BJ (cell line): Measurements from ENCODE around the gene CHRND. TPM values are rescaled to one million over a fixed set of nuclear protein-coding genes. Genes with fewer than 3 reads are reported as not detected.

Experiments used
- CTCF ChIA-PET: fragments of 350-600 bp; formaldehyde crosslinking; extraction: SDS; loops from one replicate; lab custom pipeline; 2021; ENCODE audit warnings: antibody characterized with exemption, inconsistent platforms; lab: Yijun Ruan, JAX
- POLR2A ChIA-PET: fragments of 300-600 bp; sonication (Branson Sonifier 250); formaldehyde crosslinking; extraction: SDS; loops from one replicate; lab custom pipeline; 2021; ENCODE audit warnings: antibody characterized with exemption; lab: Charles Lee
- DNase-seq: peaks from one replicate; pipeline ENCODE4 v3.0.0-alpha.2; 2011; ENCODE audit warnings: low read depth
- H3K27me3 ChIP-seq: 2 replicates; pipeline ENCODE4 v1.6.0; 2011; ENCODE audit warnings: low read length; ENCODE audit not compliant: control insufficient read depth, insufficient read depth
- H3K36me3 ChIP-seq: 2 replicates; pipeline ENCODE4 v1.5.1; 2011; ENCODE audit warnings: low read length; ENCODE audit not compliant: control insufficient read depth, insufficient read depth
- H3K4me3 ChIP-seq: 2 replicates; pipeline ENCODE4 v1.5.1; 2011; ENCODE audit warnings: low read depth, mild to moderate bottlenecking, control low read depth, low read length
- CTCF ChIP-seq: IDR thresholded peaks from 2 replicates; pipeline ENCODE4 v1.5.1; 2011; ENCODE audit warnings: low read depth, mild to moderate bottlenecking, control low read depth, inconsistent platforms, low read length, moderate library complexity; ENCODE audit not compliant: insufficient read depth
- polyA plus RNA-seq: library from polyadenylated mRNA; depleted of rRNA; stranded (reverse); fragments of >200 nt; gene quantifications from 2 replicates; pipeline ENCODE4 v1.2.3, GENCODE V29; 2011

The CHRND gene
- polyA plus RNA-seq, 1 experiment = not detected

GRCh38 chr2:232573771-232574435 is 47.9 kb downstream of the CHRND start:
- ChIA-PET CTCF (interaction anchor here (1.0 to 1.3 kb wide), 3 partner anchors 21 to 149 kb away, joined by 3 to 4 read pairs (median 3); no protein-coding TSS in a partner anchor), POLR2A (no interaction called here)
- H3K36me3 ChIP-seq = peaks cover 9% of the 10 kb centered on the region
- H3K4me3 ChIP-seq = no peak overlapping the region
- no peak for DNase-seq
- TF ChIP-seq CTCF = no peak
- no peaks in the 10 kb centered on the region for H3K27me3 ChIP-seq

GRCh38 chr2:232574674-232575403 is 48.9 kb downstream of the CHRND start:
- no peak for DNase-seq
- Histone ChIP-seq H3K4me3 (no peak overlapping the region), H3K36me3 (peaks cover 1% of the 10 kb centered on the region; the same call in 1 of the 2 replicates), H3K27me3 (no peaks in the 10 kb centered on the region)
- CTCF ChIA-PET = interaction anchor here (1.0 to 1.5 kb wide), 4 partner anchors 11 to 148 kb away, joined by 3 to 4 read pairs (median 4); partner anchors contain the start of genes EIF4E2 and TIGD1
- no peak for TF ChIP-seq CTCF
- POLR2A ChIA-PET = no interaction called here

- Histone ChIP-seq H3K27me3 (no peaks in the 10 kb centered on the region), H3K4me3 (no peak overlapping the region), H3K36me3 (0 out of 2 replicates have a peak, but pooled peaks cover 1% of the 10 kb centered on the region)
- TF ChIP-seq CTCF = no peak
- CTCF ChIA-PET = interaction anchor here (1.0 to 1.5 kb wide), 3 partner anchors 11 to 148 kb away, joined by 3 to 4 read pairs (median 4); partner anchors contain the start of genes EIF4E2 and TIGD1
- DNase-seq = no peak
- POLR2A ChIA-PET = no interaction called here
Observed at GRCh38 chr2:232575404-232575746, 49.4 kb downstream of the CHRND start.

- DNase-seq = peak; percentile 32
- ChIA-PET CTCF (interaction anchor here (0.7 to 0.9 kb wide), 2 partner anchors 10 to 12 kb away, joined by 3 to 4 read pairs; no protein-coding TSS in a partner anchor), POLR2A (no interaction called here)
- no peaks in the 10 kb centered on the region for H3K27me3 ChIP-seq
- H3K36me3 ChIP-seq = no peaks in the 10 kb centered on the region
- no peak for TF ChIP-seq CTCF
- no peak overlapping the region for H3K4me3 ChIP-seq
Observed at GRCh38 chr2:232576995-232577394, 51.0 kb downstream of the CHRND start.

GRCh38 chr2:232577841-232578240 is 51.9 kb downstream of the CHRND start:
- CTCF ChIA-PET = interaction anchor here (0.7 to 0.9 kb wide), 2 partner anchors 9 to 14 kb away, joined by 3 read pairs; no protein-coding TSS in a partner anchor
- no peak for TF ChIP-seq CTCF
- no peaks in the 10 kb centered on the region for H3K27me3 ChIP-seq
- H3K4me3 ChIP-seq = no peak overlapping the region
- DNase-seq = no peak
- peaks cover 1% of the 10 kb centered on the region; the same call in 1 of the 2 replicates for H3K36me3 ChIP-seq
- POLR2A ChIA-PET = no interaction called here
